Immature natural killer cell (primary cell): Measurements from ENCODE around the gene RAC2. TPM values are rescaled to one million over a fixed set of nuclear protein-coding genes. Genes with fewer than 3 reads are reported as not detected.

Source experiments
- DNase-seq, 3 donors: peaks; one replicate each; pipeline ENCODE4 v3.0.0; 2022; ENCODE audit warnings: mixed read lengths in 1 of 3
- H3K27ac Mint-ChIP-seq, 6 donors: one replicate each; pipeline ENCODE4 v1.8.0; 2020; ENCODE audit warnings: mixed read lengths in 6 of 6, mild to moderate bottlenecking in 5 of 6, inconsistent platforms in 4 of 6, moderate library complexity in 3 of 6
- H3K27me3 Mint-ChIP-seq, 3 donors: one replicate each; pipeline ENCODE4 v1.8.0; 2020 to 2021; ENCODE audit warnings: low read depth in 3 of 3, mild to moderate bottlenecking in 3 of 3, mixed read lengths in 3 of 3, moderate library complexity in 3 of 3, inconsistent platforms in 1 of 3
- H3K36me3 Mint-ChIP-seq, 3 donors: one replicate each; pipeline ENCODE4 v1.8.0; 2020; ENCODE audit warnings: mixed read lengths in 3 of 3, inconsistent platforms in 2 of 3, mild to moderate bottlenecking in 2 of 3
- H3K4me1 Mint-ChIP-seq, 2 donors: one replicate each; pipeline ENCODE4 v1.8.0; 2020; ENCODE audit warnings: inconsistent platforms in 2 of 2, mild to moderate bottlenecking in 2 of 2, mixed read lengths in 2 of 2, moderate library complexity in 1 of 2
- H3K4me3 Mint-ChIP-seq, 5 donors: one replicate each; pipeline ENCODE4 v1.8.0; 2020; ENCODE audit warnings: mild to moderate bottlenecking in 5 of 5, mixed read lengths in 5 of 5, inconsistent platforms in 3 of 5, moderate library complexity in 3 of 5
- H3K9me3 Mint-ChIP-seq, 6 donors: one replicate each; pipeline ENCODE4 v1.8.0; 2020; ENCODE audit warnings: mild to moderate bottlenecking in 6 of 6, mixed read lengths in 6 of 6, inconsistent platforms in 4 of 6, moderate library complexity in 3 of 6
- polyA plus RNA-seq, 3 donors: library from polyadenylated mRNA; unstranded; fragments of 300-500 nt; fragmentation: Illumina TruSeq; gene quantifications; one replicate each; pipeline ENCODE4 v1.2.3, GENCODE V29; 2021

Gene RAC2
- polyA plus RNA-seq, 3 donors from 2014 or later = 962 to 1,843 (median 1,262) TPM

- Mint-ChIP-seq H3K36me3 (no peaks in the 10 kb centered on the region), H3K27me3 (no peaks in the 10 kb centered on the region), H3K27ac (no peak overlapping the region), H3K9me3 (no peaks in the 10 kb centered on the region), H3K4me1 (peaks cover 6 to 10% of the 10 kb centered on the region in 2 donors), H3K4me3 (no peak overlapping the region)
- DNase-seq = no peak
Measured at GRCh38 chr22:37211866-37212173, 32.2 kb downstream of the RAC2 start.

- Mint-ChIP-seq H3K4me3 (no peak overlapping the region), H3K9me3 (no peaks in the 10 kb centered on the region)
- DNase-seq = no peak
Measured at GRCh38 chr22:37211075-37211865, 32.8 kb downstream of the RAC2 start.

GRCh38 chr22:37210041-37210803 is 33.8 kb downstream of the RAC2 start:
- no peak for DNase-seq
- Mint-ChIP-seq H3K36me3 (no peaks in the 10 kb centered on the region), H3K9me3 (no peaks in the 10 kb centered on the region), H3K4me3 (no peak overlapping the region), H3K4me1 (no peaks in the 10 kb centered on the region), H3K27me3 (no peaks in the 10 kb centered on the region), H3K27ac (no peak overlapping the region)

More at GRCh38 chr22:37211075-37211865, 32.8 kb downstream of the RAC2 start:
- Mint-ChIP-seq H3K4me1 (peaks cover 6 to 9% of the 10 kb centered on the region in 2 donors), H3K27me3 (no peaks in the 10 kb centered on the region), H3K36me3 (no peaks in the 10 kb centered on the region), H3K27ac (no peak overlapping the region)

GRCh38 chr22:37209140-37209845 is 34.8 kb downstream of the RAC2 start:
- Mint-ChIP-seq H3K9me3 (no peaks in the 10 kb centered on the region), H3K4me3 (no peak overlapping the region), H3K4me1 (no peaks in the 10 kb centered on the region), H3K36me3 (no peaks in the 10 kb centered on the region), H3K27ac (no peak overlapping the region), H3K27me3 (peaks cover 0 to 2% (median 0%) of the 10 kb centered on the region in 3 donors)
- DNase-seq = no peak

- no peak overlapping the region for H3K4me3 Mint-ChIP-seq
- no peaks in the 10 kb centered on the region for H3K4me1 Mint-ChIP-seq
Measured at GRCh38 chr22:37208401-37209139, 35.5 kb downstream of the RAC2 start.

GRCh38 chr22:37207981-37208380 is 36.1 kb downstream of the RAC2 start:
- H3K4me3 Mint-ChIP-seq = no peak overlapping the region
- H3K9me3 Mint-ChIP-seq = no peaks in the 10 kb centered on the region
- peak overlapping the region in 1 of 6 donors; percentile 24 for H3K27ac Mint-ChIP-seq
- no peak for DNase-seq
- no peaks in the 10 kb centered on the region for H3K4me1 Mint-ChIP-seq
- peaks cover 0 to 2% (median 0%) of the 10 kb centered on the region in 3 donors for H3K27me3 Mint-ChIP-seq
- H3K36me3 Mint-ChIP-seq = no peaks in the 10 kb centered on the region

More at GRCh38 chr22:37208401-37209139, 35.5 kb downstream of the RAC2 start:
- Mint-ChIP-seq H3K9me3 (no peaks in the 10 kb centered on the region), H3K27me3 (peaks cover 0 to 2% (median 0%) of the 10 kb centered on the region in 3 donors), H3K36me3 (no peaks in the 10 kb centered on the region), H3K27ac (peak overlapping the region in 1 of 6 donors; percentile 24)
- DNase-seq = no peak

- H3K27me3 Mint-ChIP-seq = peaks cover 0 to 2% (median 0%) of the 10 kb centered on the region in 3 donors
- no peak overlapping the region for H3K4me3 Mint-ChIP-seq
- H3K36me3 Mint-ChIP-seq = no peaks in the 10 kb centered on the region
- no peaks in the 10 kb centered on the region for H3K9me3 Mint-ChIP-seq
- H3K27ac Mint-ChIP-seq = no peak overlapping the region
- no peaks in the 10 kb centered on the region for H3K4me1 Mint-ChIP-seq
- no peak for DNase-seq
Measured at GRCh38 chr22:37206841-37207821, 36.9 kb downstream of the RAC2 start.

GRCh38 chr22:37206118-37206840 is 37.8 kb downstream of the RAC2 start:
- no peak for DNase-seq
- H3K27me3 Mint-ChIP-seq = peaks cover 0 to 2% (median 0%) of the 10 kb centered on the region in 3 donors
- no peaks in the 10 kb centered on the region for H3K36me3 Mint-ChIP-seq
- H3K4me1 Mint-ChIP-seq = no peaks in the 10 kb centered on the region
- peak overlapping the region in 1 of 6 donors; percentile 40 for H3K27ac Mint-ChIP-seq
- no peaks in the 10 kb centered on the region for H3K9me3 Mint-ChIP-seq
- H3K4me3 Mint-ChIP-seq = no peak overlapping the region

GRCh38 chr22:37205046-37205445 is 39.0 kb downstream of the RAC2 start:
- H3K9me3 Mint-ChIP-seq = no peaks in the 10 kb centered on the region
- peak overlapping the region in 1 of 6 donors; percentile 45 for H3K27ac Mint-ChIP-seq
- H3K4me1 Mint-ChIP-seq = no peaks in the 10 kb centered on the region
- H3K36me3 Mint-ChIP-seq = no peaks in the 10 kb centered on the region
- no peak for DNase-seq
- H3K4me3 Mint-ChIP-seq = no peak overlapping the region
- peaks cover 0 to 2% (median 0%) of the 10 kb centered on the region in 3 donors for H3K27me3 Mint-ChIP-seq

GRCh38 chr22:37204045-37204655 is 39.9 kb downstream of the RAC2 start:
- Mint-ChIP-seq H3K27me3 (peaks cover 0 to 3% (median 0%) of the 10 kb centered on the region in 3 donors), H3K4me3 (no peak overlapping the region), H3K27ac (peak overlapping the region in 1 of 6 donors; percentile 23), H3K4me1 (peaks cover 6% of the 10 kb centered on the region in 2 donors), H3K36me3 (no peaks in the 10 kb centered on the region), H3K9me3 (no peaks in the 10 kb centered on the region)
- no peak for DNase-seq

- H3K9me3 Mint-ChIP-seq = no peaks in the 10 kb centered on the region
- peak overlapping the region in 1 of 6 donors; percentile 23 for H3K27ac Mint-ChIP-seq
- peaks cover 0 to 4% (median 0%) of the 10 kb centered on the region in 3 donors for H3K27me3 Mint-ChIP-seq
- peaks cover 6% of the 10 kb centered on the region in 2 donors for H3K4me1 Mint-ChIP-seq
- DNase-seq = no peak
- H3K4me3 Mint-ChIP-seq = no peak overlapping the region
- no peaks in the 10 kb centered on the region for H3K36me3 Mint-ChIP-seq
Measured at GRCh38 chr22:37203354-37204044, 40.6 kb downstream of the RAC2 start.
